OCI-LY1 (cell line): ENCODE measurements around the gene CDKN2B.

Experiments used
- H2AFZ ChIP-seq: fragments of 200-600 bp; sonication (generic), shearing (Covaris generic); 2 replicates; pipeline ENCODE4 v1.6.0; 2014; ENCODE audit warnings: antibody characterized with exemption, mild to moderate bottlenecking, low read length
- H3F3A ChIP-seq: fragments of 200-600 bp; sonication (generic), shearing (Covaris generic); 2 replicates; pipeline ENCODE4 v1.6.0; 2014; ENCODE audit warnings: mild to moderate bottlenecking, antibody characterized with exemption, low read length, moderate library complexity; ENCODE audit not compliant: insufficient read depth
- H3K27ac ChIP-seq: fragments of 200-600 bp; sonication (generic); 2 replicates; pipeline ENCODE4 v1.5.1; 2014; ENCODE audit warnings: low read length, mixed run types, mild to moderate bottlenecking, low read depth; ENCODE audit not compliant: poor library complexity, severe bottlenecking
- H3K27me3 ChIP-seq: fragments of 200-600 bp; sonication (generic); 2 replicates; pipeline ENCODE4 v1.6.0; 2014; ENCODE audit warnings: antibody characterized with exemption, mild to moderate bottlenecking, low read length, moderate library complexity; ENCODE audit not compliant: insufficient read depth
- H3K36me3 ChIP-seq: fragments of 200-600 bp; sonication (generic); 2 replicates; pipeline ENCODE4 v1.6.1; 2014; ENCODE audit warnings: mild to moderate bottlenecking, antibody characterized with exemption, low read length, moderate library complexity, mixed read lengths; ENCODE audit not compliant: insufficient read depth
- H3K4me1 ChIP-seq: fragments of 200-600 bp; sonication (generic); 2 replicates; pipeline ENCODE4 v1.5.1; 2014; ENCODE audit warnings: mild to moderate bottlenecking, low read length, moderate library complexity; ENCODE audit not compliant: insufficient read depth, severe bottlenecking
- H3K4me2 ChIP-seq: fragments of 200-600 bp; sonication (generic), shearing (Covaris generic); 2 replicates; pipeline ENCODE4 v1.6.1; 2014; ENCODE audit warnings: low read length
- H3K4me3 ChIP-seq: fragments of 200-600 bp; sonication (generic); 2 replicates; pipeline ENCODE4 v1.5.1; 2014; ENCODE audit warnings: low read length, low read depth, mild to moderate bottlenecking, mixed read lengths; ENCODE audit not compliant: poor library complexity, severe bottlenecking
- H3K79me2 ChIP-seq: fragments of 200-600 bp; shearing (Covaris generic); 2 replicates; pipeline ENCODE4 v1.6.1; 2016; ENCODE audit warnings: mixed run types, low read length, mixed read lengths; ENCODE audit not compliant: insufficient read depth
- H3K9ac ChIP-seq: fragments of 200-600 bp; sonication (generic), shearing (Covaris generic); 2 replicates; pipeline ENCODE4 v1.6.1; 2014; ENCODE audit warnings: mild to moderate bottlenecking, low read length, mixed read lengths
- H3K9me2 ChIP-seq: fragments of 200-600 bp; sonication (generic), shearing (Covaris generic); 2 replicates; pipeline ENCODE4 v1.6.1; 2014; ENCODE audit warnings: low read depth, mild to moderate bottlenecking, low read length, mixed read lengths
- H3K9me3 ChIP-seq: fragments of 200-600 bp; shearing (Covaris generic); 2 replicates; pipeline ENCODE4 v1.6.1; 2014; ENCODE audit warnings: low read length, mixed read lengths
- H4K20me1 ChIP-seq: fragments of 200-600 bp; sonication (generic), shearing (Covaris generic); 2 replicates; pipeline ENCODE4 v1.6.0; 2016; ENCODE audit warnings: mild to moderate bottlenecking, low read length; ENCODE audit not compliant: insufficient read depth
- EZH2 ChIP-seq: fragments of 200-600 bp; sonication (generic), shearing (Covaris generic); IDR thresholded peaks from 2 replicates; pipeline ENCODE4 v1.8.0; 2017; ENCODE audit warnings: borderline replicate concordance, mixed run types, mild to moderate bottlenecking, antibody characterized with exemption, low read length, moderate library complexity, mixed read lengths
- TF ChIP-seq, protein P1 (sequence below): fragments of 200-600 bp; sonication (generic), shearing (Covaris generic); IDR thresholded peaks from 2 replicates; pipeline ENCODE4 v1.5.1; 2017; ENCODE audit warnings: mild to moderate bottlenecking, antibody characterized with exemption, low read length, moderate library complexity, mixed read lengths

The CDKN2B gene

GRCh38 chr9:22055090-22055489 is 46.0 kb upstream of the CDKN2B start:
- no peak overlapping the region for H3K9ac ChIP-seq
- no peak overlapping the region for H3K4me3 ChIP-seq
- 0 out of 2 replicates have a peak, but pooled peaks cover 2% of the 10 kb centered on the region for H3K9me3 ChIP-seq
- H2AFZ ChIP-seq = no peak overlapping the region
- H3K79me2 ChIP-seq = no peaks in the 10 kb centered on the region
- H3K4me1 ChIP-seq = peaks cover 13% of the 10 kb centered on the region
- H3K4me2 ChIP-seq = no peak overlapping the region
- H3K27ac ChIP-seq = no peak overlapping the region
- TF ChIP-seq EZH2 = no peak
- H3F3A ChIP-seq = no peaks in the 10 kb centered on the region
- no peaks in the 10 kb centered on the region for H4K20me1 ChIP-seq
- peaks cover 27% of the 10 kb centered on the region for H3K36me3 ChIP-seq
- no peaks in the 10 kb centered on the region for H3K9me2 ChIP-seq
- H3K27me3 ChIP-seq = no peaks in the 10 kb centered on the region

GRCh38 chr9:22054529-22054928 is 45.4 kb upstream of the CDKN2B start:
- no peak overlapping the region for H3K27ac ChIP-seq
- no peaks in the 10 kb centered on the region for H3K79me2 ChIP-seq
- H3K4me1 ChIP-seq = peaks cover 13% of the 10 kb centered on the region

DNA sequence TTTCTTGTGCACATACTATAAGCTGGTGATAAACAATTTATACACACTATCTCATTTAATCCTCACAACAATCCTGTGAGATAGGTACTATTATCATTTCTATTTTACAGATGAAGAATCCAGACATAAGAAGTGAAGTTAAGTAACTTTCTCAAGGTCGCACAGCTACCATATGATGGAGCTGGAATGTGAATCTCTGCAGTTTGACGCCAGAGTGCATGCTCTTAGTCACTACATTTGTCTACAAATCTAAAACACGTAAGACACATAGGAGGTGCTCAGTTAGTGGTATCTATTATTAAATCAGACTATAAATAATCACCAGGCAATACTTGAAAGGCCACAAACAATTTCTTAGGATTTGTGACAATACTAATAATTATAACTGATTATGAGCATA is 45.0 kb upstream of the CDKN2B start:
- no peaks in the 10 kb centered on the region for H3K79me2 ChIP-seq
- no peak overlapping the region for H3K4me2 ChIP-seq
- H3K27me3 ChIP-seq = no peaks in the 10 kb centered on the region
- no peaks in the 10 kb centered on the region for H4K20me1 ChIP-seq
- TF ChIP-seq, protein P1, sequence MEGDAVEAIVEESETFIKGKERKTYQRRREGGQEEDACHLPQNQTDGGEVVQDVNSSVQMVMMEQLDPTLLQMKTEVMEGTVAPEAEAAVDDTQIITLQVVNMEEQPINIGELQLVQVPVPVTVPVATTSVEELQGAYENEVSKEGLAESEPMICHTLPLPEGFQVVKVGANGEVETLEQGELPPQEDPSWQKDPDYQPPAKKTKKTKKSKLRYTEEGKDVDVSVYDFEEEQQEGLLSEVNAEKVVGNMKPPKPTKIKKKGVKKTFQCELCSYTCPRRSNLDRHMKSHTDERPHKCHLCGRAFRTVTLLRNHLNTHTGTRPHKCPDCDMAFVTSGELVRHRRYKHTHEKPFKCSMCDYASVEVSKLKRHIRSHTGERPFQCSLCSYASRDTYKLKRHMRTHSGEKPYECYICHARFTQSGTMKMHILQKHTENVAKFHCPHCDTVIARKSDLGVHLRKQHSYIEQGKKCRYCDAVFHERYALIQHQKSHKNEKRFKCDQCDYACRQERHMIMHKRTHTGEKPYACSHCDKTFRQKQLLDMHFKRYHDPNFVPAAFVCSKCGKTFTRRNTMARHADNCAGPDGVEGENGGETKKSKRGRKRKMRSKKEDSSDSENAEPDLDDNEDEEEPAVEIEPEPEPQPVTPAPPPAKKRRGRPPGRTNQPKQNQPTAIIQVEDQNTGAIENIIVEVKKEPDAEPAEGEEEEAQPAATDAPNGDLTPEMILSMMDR = no peak
- TF ChIP-seq EZH2 = no peak
- H3K36me3 ChIP-seq = peaks cover 23% of the 10 kb centered on the region
- H3K9me3 ChIP-seq = 0 out of 2 replicates have a peak, but pooled peaks cover 2% of the 10 kb centered on the region
- H3K9me2 ChIP-seq = no peaks in the 10 kb centered on the region
- no peak overlapping the region for H3K4me3 ChIP-seq
- H3K4me1 ChIP-seq = peaks cover 13% of the 10 kb centered on the region
- no peak overlapping the region for H3K27ac ChIP-seq
- no peaks in the 10 kb centered on the region for H3F3A ChIP-seq
- no peak overlapping the region for H2AFZ ChIP-seq
- no peak overlapping the region for H3K9ac ChIP-seq

More at GRCh38 chr9:22054529-22054928, 45.4 kb upstream of the CDKN2B start:
- Histone ChIP-seq H4K20me1 (no peaks in the 10 kb centered on the region), H3K27me3 (no peaks in the 10 kb centered on the region), H2AFZ (no peak overlapping the region), H3K4me2 (no peak overlapping the region), H3K4me3 (no peak overlapping the region), H3F3A (no peaks in the 10 kb centered on the region), H3K9me3 (0 out of 2 replicates have a peak, but pooled peaks cover 2% of the 10 kb centered on the region), H3K9ac (no peak overlapping the region), H3K36me3 (peaks cover 27% of the 10 kb centered on the region), H3K9me2 (no peaks in the 10 kb centered on the region)
- TF ChIP-seq EZH2 = no peak
- TF ChIP-seq, protein P1 = no peak

DNA sequence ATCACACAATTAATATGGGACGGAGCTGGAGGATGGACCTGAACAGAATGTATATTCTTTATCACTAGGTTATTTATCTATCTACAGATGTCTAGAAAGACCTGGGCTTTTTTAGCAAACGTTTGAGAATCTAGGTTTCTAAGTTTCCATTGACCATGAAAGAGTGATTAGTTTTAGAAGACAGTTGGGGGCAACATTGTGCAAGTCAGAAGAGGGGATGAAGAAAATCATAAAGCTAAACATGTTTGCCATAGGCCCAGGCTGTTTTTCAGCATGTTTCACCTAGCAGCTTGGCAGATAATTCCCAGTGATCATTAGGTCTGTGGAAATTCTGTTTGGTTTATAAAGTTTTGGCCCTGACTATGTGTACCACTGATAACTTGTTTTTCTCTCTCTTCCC is 44.1 kb upstream of the CDKN2B start:
- no peak overlapping the region for H3K27ac ChIP-seq
- no peak overlapping the region for H3K4me2 ChIP-seq
- no peak overlapping the region for H2AFZ ChIP-seq
- peaks cover 14% of the 10 kb centered on the region for H3K36me3 ChIP-seq
- H3K9ac ChIP-seq = no peak overlapping the region
- no peak overlapping the region for H3K4me3 ChIP-seq
- no peaks in the 10 kb centered on the region for H3K9me2 ChIP-seq
- H3K79me2 ChIP-seq = no peaks in the 10 kb centered on the region
- no peaks in the 10 kb centered on the region for H3F3A ChIP-seq
- TF ChIP-seq, protein P1 = no peak
- TF ChIP-seq EZH2 = no peak
- H4K20me1 ChIP-seq = no peaks in the 10 kb centered on the region
- H3K27me3 ChIP-seq = no peaks in the 10 kb centered on the region
- no peaks in the 10 kb centered on the region for H3K9me3 ChIP-seq
- H3K4me1 ChIP-seq = peaks cover 13% of the 10 kb centered on the region
